Measurements from ENCODE around the gene EIF2D.
A peak's percentile ranks its signal among the peaks of the same experiment; 100 is the strongest.

EIF2D gene

DNA sequence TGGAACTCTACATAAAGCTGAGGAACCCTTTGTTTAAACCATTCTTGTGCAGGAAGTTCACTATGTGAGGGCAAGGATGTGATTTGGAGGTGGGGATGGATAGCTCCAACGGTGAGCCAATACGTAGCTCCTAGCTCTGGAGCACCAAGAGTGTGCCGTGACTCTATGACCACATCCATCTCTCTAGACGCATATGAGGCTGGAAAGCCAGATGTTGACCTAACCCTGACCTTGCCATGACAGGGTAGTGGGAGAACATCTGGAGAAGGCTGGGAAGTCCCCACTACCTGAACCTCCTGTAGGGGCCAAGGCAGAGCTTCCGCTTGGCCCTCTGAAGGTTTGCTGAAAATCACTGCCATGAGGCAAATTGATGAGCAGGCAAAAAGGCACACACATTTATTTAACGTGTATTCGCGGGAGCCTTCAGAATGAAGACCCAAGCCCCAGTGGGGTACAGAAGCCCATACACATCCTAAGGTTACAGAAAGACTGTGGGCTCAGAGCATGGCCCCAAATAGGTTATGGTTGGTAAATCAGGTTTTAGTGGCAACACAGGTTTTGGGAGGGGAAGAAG lies 43.4 kb downstream of the EIF2D start:
- DNase-seq, result no peak

GRCh38 chr1:206568256-206568655 lies 44.0 kb downstream of the EIF2D start:
- no peak for DNase-seq

DNA sequence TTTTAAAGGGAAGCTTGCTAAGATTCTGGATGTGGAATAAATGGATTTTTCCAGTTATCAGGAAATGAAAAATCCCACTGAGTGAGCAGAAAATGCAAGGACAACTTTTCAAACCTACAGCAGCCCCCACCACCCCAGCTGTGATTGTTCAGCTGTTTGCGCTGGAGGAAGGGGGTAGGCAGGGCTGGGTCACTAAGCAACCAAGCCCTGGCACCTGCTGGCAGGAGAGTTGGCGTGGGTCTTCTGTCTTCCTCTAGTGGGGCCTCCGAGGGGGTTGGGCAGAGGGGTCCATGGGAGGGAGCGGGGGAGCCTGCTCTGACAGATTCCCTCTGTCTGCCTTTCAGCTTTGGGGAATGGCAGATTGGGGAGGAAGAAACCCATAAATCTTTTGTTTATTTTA lies 45.3 kb downstream of the EIF2D start:
- no peak for DNase-seq

DNA sequence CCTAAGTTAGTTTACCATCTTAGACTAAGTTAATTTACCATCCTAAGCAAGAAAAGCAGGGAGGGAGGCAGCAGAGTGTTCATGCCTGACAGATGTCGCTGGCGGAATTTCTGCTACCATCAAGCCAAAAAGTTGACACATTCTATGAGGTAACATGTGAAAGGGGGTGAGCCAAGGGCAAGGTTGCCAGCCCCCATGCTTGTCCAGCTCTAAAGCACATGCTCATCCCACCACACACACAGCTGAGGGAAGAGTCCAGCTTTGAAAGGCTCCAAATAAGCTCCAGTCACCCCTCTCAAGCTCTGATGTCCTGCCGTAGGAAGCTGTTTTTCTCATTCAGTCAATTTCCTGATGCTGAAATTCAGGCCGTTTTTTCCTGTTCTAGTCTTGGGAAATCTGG lies 46.3 kb downstream of the EIF2D start:
- no peak for DNase-seq

DNA sequence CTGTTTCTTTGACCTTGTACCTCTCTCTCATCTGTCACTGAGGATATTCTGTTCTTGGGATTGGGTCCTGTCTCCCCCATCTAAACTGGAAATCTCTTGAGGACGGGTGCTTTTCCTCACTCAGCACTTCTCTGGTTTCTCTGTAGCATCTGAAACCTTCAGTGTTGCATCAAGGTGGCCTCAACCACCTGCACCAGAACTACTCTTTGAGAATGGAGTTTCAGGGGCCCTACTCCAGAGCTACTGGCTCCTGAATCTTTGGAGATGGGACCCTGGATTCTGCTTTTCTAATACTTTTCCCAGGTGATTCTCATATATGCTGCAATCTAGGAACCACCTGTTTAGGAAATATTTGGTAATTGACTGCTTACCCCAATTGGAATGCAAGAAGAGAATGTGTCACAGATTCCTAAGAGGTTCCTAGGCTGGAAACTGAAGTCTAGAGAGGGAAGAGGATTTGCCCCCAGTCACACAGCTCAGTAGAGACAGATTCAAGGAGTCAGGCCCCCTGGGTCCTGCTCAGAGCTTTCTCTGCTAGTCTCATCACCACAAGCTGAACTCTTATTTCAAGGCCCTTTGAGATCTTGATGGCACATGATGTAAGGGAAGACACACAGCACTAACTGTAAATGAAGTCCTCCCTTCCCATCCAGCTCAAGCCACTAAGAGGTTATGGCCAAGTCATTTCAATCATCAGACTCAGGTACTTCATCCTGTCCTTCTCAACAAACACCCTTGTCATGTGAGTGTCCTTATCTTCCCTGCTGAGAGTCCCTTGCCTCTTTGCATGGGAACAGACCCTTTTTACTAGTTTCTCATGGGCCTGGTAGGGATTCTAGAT lies 48.7 kb downstream of the EIF2D start:
- DNase-seq, result no peak

DNA sequence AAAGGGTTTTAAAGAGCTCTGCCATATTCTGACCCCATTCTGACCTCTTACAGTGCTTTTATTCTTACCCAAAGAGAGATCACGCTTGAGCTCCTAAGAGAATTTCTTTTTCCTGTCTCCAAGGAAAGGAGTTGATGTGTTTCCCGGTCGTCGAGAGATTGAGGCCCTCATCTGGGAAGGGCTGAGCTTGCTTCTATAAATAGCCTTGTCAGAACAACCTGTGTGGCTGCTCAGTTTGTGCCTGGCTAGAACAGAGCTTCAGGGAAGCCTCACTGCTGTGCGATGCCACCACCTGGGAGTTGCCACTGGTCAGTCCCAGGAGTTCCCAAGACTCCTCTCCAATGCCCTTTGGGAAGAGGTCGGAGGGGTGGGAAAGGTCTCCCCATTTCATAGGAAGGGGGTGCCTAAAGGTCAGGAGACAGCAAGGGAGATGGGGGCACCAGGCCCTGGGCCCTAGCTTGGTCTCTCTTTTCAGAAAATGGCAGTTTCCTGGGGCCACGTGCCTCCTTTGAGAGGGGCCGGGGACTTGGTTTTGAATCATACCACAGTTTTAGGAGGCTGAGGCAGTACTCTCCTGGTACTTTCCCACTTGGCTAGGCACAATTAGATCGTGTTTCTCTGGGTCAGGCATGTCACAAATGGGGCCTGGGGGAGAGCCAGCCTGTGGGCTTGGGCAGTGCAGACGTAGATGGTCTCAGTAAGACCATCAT lies 52.1 kb downstream of the EIF2D start:
- peak; percentile 59 for DNase-seq

DNA sequence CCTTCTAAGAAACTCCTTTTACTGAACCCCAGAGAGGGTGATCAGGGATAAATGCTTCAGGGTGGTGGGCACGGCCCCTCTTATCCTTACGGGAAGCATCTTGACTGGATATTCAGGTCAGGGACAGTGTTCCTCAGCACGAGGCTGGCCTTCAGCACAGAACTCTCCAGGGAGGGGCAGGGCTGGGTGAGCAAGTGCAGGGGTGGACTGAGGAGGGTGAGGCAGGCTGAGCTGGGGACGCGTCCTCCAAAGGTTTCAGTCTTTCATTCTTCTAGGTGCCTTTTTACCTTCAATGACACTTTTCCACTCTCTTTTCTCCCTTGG lies 52.6 kb downstream of the EIF2D start:
- no peak for DNase-seq

GRCh38 chr1:206558794-206559671 lies 53.2 kb downstream of the EIF2D start:
- no peak for DNase-seq

- no peak for DNase-seq
Observed at GRCh38 chr1:206557636-206558473, 54.4 kb downstream of the EIF2D start.

- peak; percentile 95 for DNase-seq
Observed at GRCh38 chr1:206556750-206557635, 55.3 kb downstream of the EIF2D start.

DNA sequence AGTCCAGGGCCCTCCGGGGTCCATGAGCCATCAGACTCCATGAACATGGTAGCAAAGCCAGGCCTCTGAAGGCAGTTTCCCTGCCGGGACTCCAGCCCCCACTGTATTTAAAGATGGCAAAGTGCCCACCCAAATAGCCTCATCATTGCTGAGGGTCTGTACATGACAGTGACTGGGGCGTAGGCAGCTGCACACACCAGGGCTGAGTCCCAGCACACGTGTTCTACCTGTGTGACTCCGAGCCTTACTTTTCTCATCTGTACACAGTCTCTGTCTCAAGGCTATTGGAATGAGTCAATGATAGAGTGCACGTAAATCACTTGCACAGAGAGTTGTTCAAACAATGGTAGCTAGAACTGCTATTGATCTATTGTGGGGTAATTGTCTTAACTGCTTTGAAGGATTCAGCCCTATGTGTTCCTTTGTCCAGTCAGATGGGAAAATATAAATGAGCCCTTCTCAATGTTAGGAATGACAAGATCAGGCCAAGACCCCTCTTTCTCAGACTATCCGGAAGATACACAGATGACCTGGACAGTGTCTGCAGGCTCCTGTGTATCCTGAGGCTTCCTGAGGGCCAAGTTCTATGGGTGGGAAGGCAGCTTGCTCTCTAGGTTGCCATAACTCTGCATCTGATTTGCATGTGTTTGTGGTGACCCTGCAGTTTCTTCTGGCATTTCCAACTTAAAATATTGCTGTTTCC lies 56.1 kb downstream of the EIF2D start:
- peak; percentile 56 for DNase-seq

- DNase-seq, result peak; percentile 69
Observed at GRCh38 chr1:206555473-206555935, 56.8 kb downstream of the EIF2D start.

GRCh38 chr1:206554701-206555472 lies 57.4 kb downstream of the EIF2D start:
- DNase-seq, result no peak

DNA sequence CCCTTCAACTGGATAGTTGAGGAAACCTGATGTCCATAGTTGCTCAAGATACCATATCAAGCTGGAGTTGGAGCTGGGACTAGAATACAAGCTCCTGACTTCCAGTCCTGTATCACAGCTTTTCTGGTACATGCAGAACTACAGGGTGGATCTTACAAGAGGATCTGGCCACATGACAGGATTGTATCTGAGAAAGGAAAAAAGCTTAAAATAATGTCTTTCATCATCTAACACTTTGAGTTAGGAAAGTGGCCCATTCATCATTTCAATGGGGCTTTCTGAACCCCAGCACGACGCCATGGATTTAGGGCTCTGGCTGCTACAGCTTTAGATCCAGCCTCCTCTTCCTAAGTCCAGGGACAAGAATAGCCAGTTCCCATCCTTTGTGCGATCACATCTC lies 58.1 kb downstream of the EIF2D start:
- no peak for DNase-seq

DNA sequence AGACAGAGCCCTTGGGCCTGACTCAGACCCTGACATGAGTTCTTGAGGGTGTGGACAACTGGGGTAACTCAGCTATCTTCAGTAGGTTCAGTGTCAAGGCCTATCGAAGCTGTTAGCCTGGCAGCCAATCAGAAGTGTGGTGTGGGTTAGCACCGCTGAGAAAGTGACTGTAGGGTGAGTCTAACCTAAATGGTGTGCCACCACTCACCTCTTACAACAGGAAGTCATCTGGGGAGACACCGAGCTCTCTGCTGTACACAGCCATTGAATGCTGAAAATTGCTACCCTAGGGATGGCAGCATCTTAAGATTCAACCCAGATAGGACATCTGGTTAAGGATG lies 60.3 kb downstream of the EIF2D start:
- peak; percentile 75 for DNase-seq

GRCh38 chr1:206551296-206551985 lies 60.8 kb downstream of the EIF2D start:
- DNase-seq, result no peak

GRCh38 chr1:206550446-206550845 lies 61.8 kb downstream of the EIF2D start:
- DNase-seq, result no peak

- DNase-seq, result no peak
Observed at GRCh38 chr1:206547104-206547503, 65.2 kb downstream of the EIF2D start.

DNA sequence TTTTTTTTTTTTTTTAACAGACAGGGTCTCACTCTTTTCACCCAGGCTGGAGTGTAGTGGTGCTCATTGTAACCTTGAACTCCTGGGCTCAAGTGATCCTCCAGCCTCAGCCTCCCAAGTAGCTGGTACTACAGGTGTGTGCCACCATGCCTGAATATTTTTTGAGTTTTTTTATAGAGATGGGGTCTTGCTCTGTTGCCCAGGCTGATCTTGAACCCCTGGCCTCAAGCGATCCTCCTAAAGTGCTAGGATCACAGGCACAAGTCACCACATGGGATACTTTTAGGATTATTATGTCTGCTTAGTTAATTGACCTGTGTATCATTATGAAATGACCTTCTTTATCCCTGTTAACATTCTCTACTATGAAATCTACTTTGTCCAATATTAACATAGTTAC lies 66.9 kb downstream of the EIF2D start:
- DNase-seq, result no peak
